ENCODE results near the gene RAD23A. TPM values are rescaled to one million over a fixed set of nuclear protein-coding genes. Genes with fewer than 3 reads are reported as not detected.

The RAD23A gene
- polyA plus RNA-seq, 1 donor from 2014 or later: 132 TPM

- peaks cover 9 to 30% (median 22%) of the 10 kb centered on the region in 3 donors for H3K4me1 Mint-ChIP-seq
- H3K27ac Mint-ChIP-seq: peak overlapping the region; percentile 33 to 93 (median 85)
- H3K36me3 Mint-ChIP-seq: peaks cover 1% of the 10 kb centered on the region
- no peaks in the 10 kb centered on the region for H3K9me3 Mint-ChIP-seq
- H3K27me3 Mint-ChIP-seq: no peaks in the 10 kb centered on the region
- H3K4me3 Mint-ChIP-seq: peak overlapping the region; percentile 78 to 99 (median 98)
These were observed 13.0 kb upstream of the RAD23A start for GRCh38 chr19:12932392-12933286.

- Mint-ChIP-seq H3K27ac (peak within 1 kb of the TSS; percentile 33 to 93 (median 89)), H3K4me3 (peak within 1 kb of the TSS; percentile 78 to 99 (median 98)), H3K9me3 (no peaks in the 10 kb centered on the region), H3K27me3 (no peaks in the 10 kb centered on the region), H3K4me1 (peaks cover 18 to 32% (median 24%) of the 10 kb centered on the region in 3 donors), H3K36me3 (peaks cover 1% of the 10 kb centered on the region)
These were observed 12.2 kb upstream of the RAD23A start, which contains the start of gene FARSA for GRCh38 chr19:12933287-12934072. FARSA (minus strand) TSS chr19:12933711; CDS start chr19:12933696, 15 bp downstream.

- H3K9me3 Mint-ChIP-seq: no peaks in the 10 kb centered on the region
- H3K27ac Mint-ChIP-seq: no peak overlapping the region
- H3K36me3 Mint-ChIP-seq: peaks cover 5% of the 10 kb centered on the region
- peak overlapping the region in 2 of 4 donors; percentile 36 to 43 for H3K4me3 Mint-ChIP-seq
- peaks cover 30 to 40% (median 33%) of the 10 kb centered on the region in 3 donors for H3K4me1 Mint-ChIP-seq
- H3K27me3 Mint-ChIP-seq: no peaks in the 10 kb centered on the region
These were observed 10.6 kb upstream of the RAD23A start for GRCh38 chr19:12935071-12935470.

GRCh38 chr19:12936582-12936981 is 9.1 kb upstream of the RAD23A start:
- H3K4me1 Mint-ChIP-seq: peaks cover 36 to 48% (median 38%) of the 10 kb centered on the region in 3 donors
- H3K9me3 Mint-ChIP-seq: no peaks in the 10 kb centered on the region
- H3K4me3 Mint-ChIP-seq: peak overlapping the region in 3 of 4 donors; percentile 28 to 67 (median 66)
- peaks cover 7% of the 10 kb centered on the region for H3K36me3 Mint-ChIP-seq
- no peaks in the 10 kb centered on the region for H3K27me3 Mint-ChIP-seq
- H3K27ac Mint-ChIP-seq: peak overlapping the region in 1 of 3 donors; percentile 97

GRCh38 chr19:12937093-12937926 is 8.4 kb upstream of the RAD23A start:
- peaks cover 7% of the 10 kb centered on the region for H3K36me3 Mint-ChIP-seq
- H3K4me1 Mint-ChIP-seq: peaks cover 35 to 47% (median 38%) of the 10 kb centered on the region in 3 donors
- H3K4me3 Mint-ChIP-seq: peak overlapping the region; percentile 94 to 100 (median 98)
- no peaks in the 10 kb centered on the region for H3K9me3 Mint-ChIP-seq
- no peaks in the 10 kb centered on the region for H3K27me3 Mint-ChIP-seq
- H3K27ac Mint-ChIP-seq: peak overlapping the region; percentile 97 to 100 (median 98)

GRCh38 chr19:12937927-12938778 is 7.5 kb upstream of the RAD23A start, which contains the start of gene CALR:
CALR (plus strand) TSS chr19:12938609; CDS start chr19:12938680, 71 bp downstream.
- no peaks in the 10 kb centered on the region for H3K27me3 Mint-ChIP-seq
- no peaks in the 10 kb centered on the region for H3K9me3 Mint-ChIP-seq
- peak within 1 kb of the TSS; percentile 94 to 100 (median 98) for H3K4me3 Mint-ChIP-seq
- peaks cover 7% of the 10 kb centered on the region for H3K36me3 Mint-ChIP-seq
- H3K27ac Mint-ChIP-seq: peak within 1 kb of the TSS; percentile 97 to 100 (median 98)
- H3K4me1 Mint-ChIP-seq: peaks cover 32 to 39% (median 32%) of the 10 kb centered on the region in 3 donors

- Mint-ChIP-seq H3K4me1 (peaks cover 32 to 39% (median 34%) of the 10 kb centered on the region in 3 donors), H3K9me3 (no peaks in the 10 kb centered on the region), H3K36me3 (peaks cover 9% of the 10 kb centered on the region), H3K27me3 (no peaks in the 10 kb centered on the region), H3K4me3 (peak overlapping the region; percentile 94 to 100 (median 98)), H3K27ac (peak overlapping the region; percentile 97 to 100 (median 98))
These were observed 6.7 kb upstream of the RAD23A start for GRCh38 chr19:12938779-12939601.

GRCh38 chr19:12939975-12940423 is 5.7 kb upstream of the RAD23A start:
- peaks cover 37 to 39% (median 39%) of the 10 kb centered on the region in 3 donors for H3K4me1 Mint-ChIP-seq
- H3K4me3 Mint-ChIP-seq: peak overlapping the region; percentile 94 to 100 (median 98)
- peaks cover 10% of the 10 kb centered on the region for H3K36me3 Mint-ChIP-seq

GRCh38 chr19:12940897-12941296 is 4.8 kb upstream of the RAD23A start:
- Mint-ChIP-seq H3K4me3 (peak overlapping the region; percentile 68 to 99 (median 82)), H3K27me3 (no peaks in the 10 kb centered on the region), H3K4me1 (peaks cover 41 to 44% (median 42%) of the 10 kb centered on the region in 3 donors), H3K9me3 (no peaks in the 10 kb centered on the region), H3K27ac (peak overlapping the region; percentile 53 to 97 (median 78)), H3K36me3 (peaks cover 10% of the 10 kb centered on the region)

More at GRCh38 chr19:12939975-12940423, 5.7 kb upstream of the RAD23A start:
- Mint-ChIP-seq H3K27ac (peak overlapping the region in 2 of 3 donors; percentile 97 to 98), H3K9me3 (no peaks in the 10 kb centered on the region), H3K27me3 (no peaks in the 10 kb centered on the region)

GRCh38 chr19:12943437-12944044 is 2.1 kb upstream of the RAD23A start:
- H3K4me1 Mint-ChIP-seq: peaks cover 33 to 44% (median 40%) of the 10 kb centered on the region in 3 donors

GRCh38 chr19:12944104-12944674 is 1.5 kb upstream of the RAD23A start:
- H3K27me3 Mint-ChIP-seq: no peaks in the 10 kb centered on the region
- H3K36me3 Mint-ChIP-seq: peaks cover 10% of the 10 kb centered on the region
- H3K4me3 Mint-ChIP-seq: peak overlapping the region in 2 of 4 donors; percentile 17 to 90
- no peaks in the 10 kb centered on the region for H3K9me3 Mint-ChIP-seq
- peak overlapping the region; percentile 97 to 99 (median 97) for H3K27ac Mint-ChIP-seq
- H3K4me1 Mint-ChIP-seq: peaks cover 31 to 44% (median 40%) of the 10 kb centered on the region in 3 donors

More at GRCh38 chr19:12943437-12944044, 2.1 kb upstream of the RAD23A start:
- Mint-ChIP-seq H3K27ac (peak overlapping the region; percentile 31 to 97 (median 39)), H3K27me3 (no peaks in the 10 kb centered on the region), H3K9me3 (no peaks in the 10 kb centered on the region), H3K36me3 (peaks cover 10% of the 10 kb centered on the region), H3K4me3 (peak overlapping the region in 3 of 4 donors; percentile 22 to 90 (median 70))

All from IgD-negative memory B cell (primary cell).